Measurements from ENCODE around the gene RAB4A. TPM values are rescaled to one million over a fixed set of nuclear protein-coding genes. Genes with fewer than 3 reads are reported as not detected.

The RAB4A gene
- total RNA-seq, 1 experiment from 2014 or later = 66.7 TPM

- Histone ChIP-seq H4K5ac (ENCODE audit: insufficient read length, low read depth, low read length) (no peak overlapping the region), H3K18ac (ENCODE audit: insufficient read length, low read depth, low read length) (no peak overlapping the region), H4K91ac (ENCODE audit: insufficient read length, low read depth, low read length) (no peak overlapping the region), H3K14ac (ENCODE audit: insufficient read depth, low read length) (no peak overlapping the region), H2BK120ac (ENCODE audit: low read depth, low read length, poor library complexity, severe bottlenecking) (no peak overlapping the region), H3K23ac (ENCODE audit: insufficient read length, low read depth, low read length) (no peak overlapping the region), H3T11ph (ENCODE audit: low read length) (no peak overlapping the region), H3K79me2 (ENCODE audit: insufficient read depth, low read length) (no peaks in the 10 kb centered on the region), H2BK12ac (ENCODE audit: insufficient read length, low read depth, low read length) (no peak overlapping the region), H2AFZ (ENCODE audit: low read length) (no peak overlapping the region), H3K4me2 (ENCODE audit: insufficient read depth, insufficient read length, low read length) (no peak overlapping the region), H3K23me2 (ENCODE audit: insufficient read length, low read depth, low read length, poor library complexity, severe bottlenecking) (no peaks in the 10 kb centered on the region), H2AK5ac (ENCODE audit: insufficient read length, low read length) (no peak overlapping the region), H3K56ac (ENCODE audit: insufficient read length, low read depth, low read length) (no peak overlapping the region), H3K4ac (ENCODE audit: low read depth, low read length) (no peak overlapping the region), H4K20me1 (ENCODE audit: control insufficient read depth, insufficient read depth, insufficient read length) (no peaks in the 10 kb centered on the region), H3K4me1 (ENCODE audit: insufficient read depth, low read length) (no peaks in the 10 kb centered on the region), H3K27ac (ENCODE audit: insufficient read length, low read depth, low read length) (no peak overlapping the region), H2BK15ac (ENCODE audit: low read depth, low read length) (no peak overlapping the region), H2BK5ac (ENCODE audit: insufficient read length, low read length) (no peak overlapping the region), H3K27me3 (ENCODE audit: insufficient read depth, low read length) (no peaks in the 10 kb centered on the region), H3K9ac (ENCODE audit: extremely low read depth, insufficient read length, low read length) (no peak overlapping the region), H2BK20ac (ENCODE audit: low read depth, low read length, poor library complexity, severe bottlenecking) (no peak overlapping the region), H4K8ac (replicated peaks; ENCODE audit: insufficient read length, low read depth, low read length) (no peak overlapping the region), H3K9me3 (ENCODE audit: control insufficient read depth, low read depth, low read length) (no peaks in the 10 kb centered on the region), H3K79me1 (ENCODE audit: insufficient read depth, low read depth, low read length, poor library complexity, severe bottlenecking) (no peaks in the 10 kb centered on the region)
- WGBS (ENCODE audit: extremely low coverage, insufficient read length, low lambda C conversion rate) = no CpG with 5 or more reads among the region's 2 CpGs
- Mint-ChIP-seq H3K4me1 (peaks cover 0 to 5% of the 10 kb centered on the region in 2 experiments; a peak in 2 of 4 replicates), H3K4me3 (no peak overlapping the region), H3K27me3 (ENCODE audit: low read depth) (peaks cover under 1% of the 10 kb centered on the region), H3K9me3 (peaks cover 6 to 15% of the 10 kb centered on the region in 2 experiments), H3K36me3 (ENCODE audit: insufficient read depth in 1 of 3, low read depth in 3 of 3) (no peaks in the 10 kb centered on the region), H3K27ac (no peak overlapping the region)
- TF ChIP-seq, protein P1, sequence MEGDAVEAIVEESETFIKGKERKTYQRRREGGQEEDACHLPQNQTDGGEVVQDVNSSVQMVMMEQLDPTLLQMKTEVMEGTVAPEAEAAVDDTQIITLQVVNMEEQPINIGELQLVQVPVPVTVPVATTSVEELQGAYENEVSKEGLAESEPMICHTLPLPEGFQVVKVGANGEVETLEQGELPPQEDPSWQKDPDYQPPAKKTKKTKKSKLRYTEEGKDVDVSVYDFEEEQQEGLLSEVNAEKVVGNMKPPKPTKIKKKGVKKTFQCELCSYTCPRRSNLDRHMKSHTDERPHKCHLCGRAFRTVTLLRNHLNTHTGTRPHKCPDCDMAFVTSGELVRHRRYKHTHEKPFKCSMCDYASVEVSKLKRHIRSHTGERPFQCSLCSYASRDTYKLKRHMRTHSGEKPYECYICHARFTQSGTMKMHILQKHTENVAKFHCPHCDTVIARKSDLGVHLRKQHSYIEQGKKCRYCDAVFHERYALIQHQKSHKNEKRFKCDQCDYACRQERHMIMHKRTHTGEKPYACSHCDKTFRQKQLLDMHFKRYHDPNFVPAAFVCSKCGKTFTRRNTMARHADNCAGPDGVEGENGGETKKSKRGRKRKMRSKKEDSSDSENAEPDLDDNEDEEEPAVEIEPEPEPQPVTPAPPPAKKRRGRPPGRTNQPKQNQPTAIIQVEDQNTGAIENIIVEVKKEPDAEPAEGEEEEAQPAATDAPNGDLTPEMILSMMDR (conservative IDR thresholded peaks at IDR 0.05) = no peak
- DNase-seq = no peak
These were observed 82.1 kb downstream of the RAB4A start for GRCh38 chr1:229352975-229353374.
